IMR-90 (cell line): Measurements from ENCODE around the gene HES1. TPM values are rescaled to one million over a fixed set of nuclear protein-coding genes. Genes with fewer than 3 reads are reported as not detected.

Source experiments
- ATAC-seq: fragments of 200-7000 bp; cut with Tn5 transposase; 2 replicates; pipeline ENCODE4 v1.9.1; 2020; ENCODE audit warnings: low read depth, mild to moderate bottlenecking, moderate library complexity
- BruUV-seq: library from RNA; stranded (reverse); fragments of 400-500 nt; replicated peaks from 2 replicates; lab custom pipeline; 2021; lab: Mats Ljungman, UMichigan
- CTCF ChIA-PET: fragments of 300-600 bp; formaldehyde crosslinking; extraction: SDS; loops from one replicate; lab custom pipeline; 2021; ENCODE audit warnings: antibody characterized with exemption; lab: Yijun Ruan, JAX
- POLR2A ChIA-PET: fragments of 300-600 bp; sonication (Branson Sonifier 250); formaldehyde crosslinking; loops from one replicate; lab custom pipeline; 2022; ENCODE audit warnings: antibody characterized with exemption; ENCODE audit not compliant: unreplicated experiment; lab: Charles Lee
- DNase-seq: peaks from one replicate; pipeline ENCODE4 v3.0.0; 2013
- H2AFZ ChIP-seq: replicated peaks from 2 replicates; pipeline ENCODE3; 2013; ENCODE audit warnings: low read length, mild to moderate bottlenecking; ENCODE audit not compliant: poor library complexity
- H2AK5ac ChIP-seq: 2 replicates; pipeline ENCODE4 v1.6.1; 2013; ENCODE audit warnings: low read depth, low read length, inconsistent platforms
- H2AK9ac ChIP-seq: replicated peaks from 2 replicates; pipeline ENCODE3; 2013; ENCODE audit warnings: mild to moderate bottlenecking, low read depth, low read length, moderate library complexity; ENCODE audit not compliant: poor library complexity
- H2BK120ac ChIP-seq: 2 replicates; pipeline ENCODE4 v1.6.1; 2013; ENCODE audit warnings: low read depth, low read length, inconsistent platforms
- H2BK15ac ChIP-seq: 3 replicates; pipeline ENCODE4 v1.6.1; 2013; ENCODE audit warnings: low read depth, low read length, inconsistent platforms
- H2BK20ac ChIP-seq: 2 replicates; pipeline ENCODE4 v1.6.1; 2013; ENCODE audit warnings: low read depth, mild to moderate bottlenecking, inconsistent platforms, low read length, moderate library complexity
- H2BK5ac ChIP-seq: 2 replicates; pipeline ENCODE4 v1.6.1; 2013; ENCODE audit warnings: mild to moderate bottlenecking, low read depth, low read length, inconsistent platforms; ENCODE audit not compliant: poor library complexity, severe bottlenecking
- H3K14ac ChIP-seq: replicated peaks from 2 replicates; pipeline ENCODE4 v1.6.1; 2013; ENCODE audit warnings: low read depth, low read length, inconsistent platforms
- H3K18ac ChIP-seq: 2 replicates; pipeline ENCODE4 v1.6.1; 2013; ENCODE audit warnings: low read depth, low read length, control low read depth
- H3K23ac ChIP-seq: 2 replicates; pipeline ENCODE4 v1.6.1; 2013; ENCODE audit warnings: low read depth, low read length, inconsistent platforms
- H3K27ac ChIP-seq: 2 replicates; pipeline ENCODE4 v1.5.1; 2013; ENCODE audit warnings: mild to moderate bottlenecking, control low read depth, low read length; ENCODE audit not compliant: insufficient read depth
- H3K27me3 ChIP-seq: 2 replicates; pipeline ENCODE4 v1.6.1; 2013; ENCODE audit warnings: low read length; ENCODE audit not compliant: control insufficient read depth, insufficient read depth
- H3K36me3 ChIP-seq: 2 replicates; pipeline ENCODE4 v1.6.1; 2013; ENCODE audit warnings: low read length, mixed read lengths; ENCODE audit not compliant: control insufficient read depth, insufficient read depth
- H3K4ac ChIP-seq: 2 replicates; pipeline ENCODE4 v1.6.1; 2013; ENCODE audit warnings: low read depth, low read length, inconsistent platforms
- H3K4me1 ChIP-seq: 2 replicates; pipeline ENCODE4 v1.6.1; 2013; ENCODE audit warnings: low read length, mixed read lengths; ENCODE audit not compliant: control insufficient read depth, insufficient read depth
- H3K4me2 ChIP-seq: 2 replicates; pipeline ENCODE4 v1.6.1; 2013; ENCODE audit warnings: low read depth, mild to moderate bottlenecking, control low read depth, low read length, moderate library complexity
- H3K4me3 ChIP-seq: 2 replicates; pipeline ENCODE4 v1.5.1; 2013; ENCODE audit warnings: low read depth, mild to moderate bottlenecking, control low read depth, low read length, moderate library complexity; ENCODE audit not compliant: insufficient read depth
- H3K56ac ChIP-seq: 2 replicates; pipeline ENCODE4 v1.6.1; 2013; ENCODE audit warnings: low read length, inconsistent platforms; ENCODE audit not compliant: insufficient read depth; ENCODE audit errors: extremely low read depth
- H3K79me1 ChIP-seq, 2 experiments: 2 replicates each; pipeline ENCODE4 v1.6.1; 2013; ENCODE audit warnings: low read length in 2 of 2, inconsistent platforms in 1 of 2, low read depth in 1 of 2
- H3K9ac ChIP-seq: 2 replicates; pipeline ENCODE4 v1.6.1; 2013; ENCODE audit warnings: low read depth, low read length, control low read depth
- H3K9me1 ChIP-seq: 2 replicates; pipeline ENCODE4 v1.6.1; 2013; ENCODE audit warnings: low read length, inconsistent platforms; ENCODE audit not compliant: insufficient read depth
- H3K9me3 ChIP-seq: 2 replicates; pipeline ENCODE4 v1.6.1; 2013; ENCODE audit warnings: low read length; ENCODE audit not compliant: control insufficient read depth, insufficient read depth
- H4K20me1 ChIP-seq: 2 replicates; pipeline ENCODE4 v1.6.1; 2013; ENCODE audit warnings: low read length, inconsistent platforms; ENCODE audit not compliant: insufficient read depth
- H4K5ac ChIP-seq: 2 replicates; pipeline ENCODE4 v1.6.1; 2013; ENCODE audit warnings: mild to moderate bottlenecking, low read depth, low read length, control low read depth
- H4K8ac ChIP-seq, 2 experiments: 2 replicates each; pipeline ENCODE4 v1.6.1; 2013; ENCODE audit warnings: low read depth in 2 of 2, low read length in 2 of 2, control low read depth in 1 of 2, inconsistent platforms in 1 of 2
- H4K91ac ChIP-seq: 2 replicates; pipeline ENCODE4 v1.6.1; 2013; ENCODE audit warnings: low read depth, low read length, inconsistent platforms; ENCODE audit not compliant: insufficient read depth
- BHLHE40 ChIP-seq: fragments of 150-350 bp; IDR thresholded peaks from 2 replicates; pipeline ENCODE4 v1.6.1; 2016; ENCODE audit warnings: mild to moderate bottlenecking, low read depth, low read length
- WGBS, 2 experiments: methylation state at CpG; one replicate each; pipeline versions ENCODE4 v1.1.5 to v1.1.7; 2013; ENCODE audit warnings: missing lambda C conversion rate in 2 of 2; ENCODE audit not compliant: insufficient read length in 1 of 2; ENCODE audit errors: extremely low coverage in 2 of 2; 5-methylcytosine and 5-hydroxymethylcytosine counted together
- dilution Hi-C: fragments of 300-500 bp; cut with HindIII; formaldehyde crosslinking; loops from one replicate; pipeline ENCODE4 v1.14.3; 2018; ENCODE audit warnings: low sequenced_read_pairs; ENCODE audit not compliant: unreplicated experiment
- in situ Hi-C: fragments of 300-500 bp; cut with MboI; formaldehyde crosslinking; loops from 3 replicates; pipeline ENCODE4 v1.14.3; 2019; ENCODE audit warnings: low sequenced_read_pairs, inconsistent platforms, mixed read lengths
- intact Hi-C: fragments of 100-400 bp; cut with micrococcal nuclease; formaldehyde crosslinking; loops from 2 replicates; pipeline ENCODE4 v1.10.0; 2022
- polyA plus RNA-seq, 3 experiments: library from polyadenylated mRNA; depleted of rRNA; stranded (reverse); fragments of >200 nt; gene quantifications; 2 replicates each; pipeline ENCODE4 v1.2.3, GENCODE V29; 2012; ENCODE audit warnings: low replicate concordance in 1 of 3
- total RNA-seq: library from RNA; depleted of rRNA; stranded (reverse); fragments of >200 nt; gene quantifications from 2 replicates; pipeline ENCODE4 v1.2.3, GENCODE V29; 2012

The HES1 gene
- total and polyA plus RNA-seq, 2 of the 4 experiments (the other 2 are of a cell fraction), result 3.6 to 6.7 TPM

- WGBS, 2 experiments, result 67% methylated on average over 2 of the region's 6 CpGs; no CpG with 5 or more reads in 1 of the 2 experiments
- no peaks in the 10 kb centered on the region for H3K36me3 ChIP-seq
- H2AFZ ChIP-seq, result no peak overlapping the region
- H4K20me1 ChIP-seq, result no peaks in the 10 kb centered on the region
- H3K9ac ChIP-seq, result no peak overlapping the region
- H2BK5ac ChIP-seq, result no peak overlapping the region
- no peak overlapping the region for H2BK15ac ChIP-seq
- no peak overlapping the region for H3K4me2 ChIP-seq
- H2AK9ac ChIP-seq, result no peak overlapping the region
- in situ Hi-C loops (no loop called here), dilution Hi-C loops (no loop called here), intact Hi-C loops (no loop called here)
- no peak overlapping the region for H3K4me3 ChIP-seq
- no peak overlapping the region for H4K8ac ChIP-seq
- TF ChIP-seq BHLHE40, result no peak
- H3K79me1 ChIP-seq, result no peaks in the 10 kb centered on the region
- BruUV-seq, result no TSS peak
- no peaks in the 10 kb centered on the region for H3K9me3 ChIP-seq
- H2BK20ac ChIP-seq, result no peak overlapping the region
- no peak overlapping the region for H4K91ac ChIP-seq
- H3K56ac ChIP-seq, result no peak overlapping the region
- CTCF ChIA-PET, result no interaction called here
- no peak overlapping the region for H2AK5ac ChIP-seq
- no peaks in the 10 kb centered on the region for H3K4me1 ChIP-seq
- POLR2A ChIA-PET, result no interaction called here
- no peak overlapping the region for H3K18ac ChIP-seq
- no peak overlapping the region for H4K5ac ChIP-seq
- H3K27me3 ChIP-seq, result peaks cover 65% of the 10 kb centered on the region
- DNase-seq (no peak), ATAC-seq (no peak)
- H2BK120ac ChIP-seq, result no peak overlapping the region
- H3K4ac ChIP-seq, result no peak overlapping the region
- H3K14ac ChIP-seq, result no peak overlapping the region
- H3K9me1 ChIP-seq, result no peaks in the 10 kb centered on the region
- H3K27ac ChIP-seq, result no peak overlapping the region
- H3K23ac ChIP-seq, result no peak overlapping the region
Measured at GRCh38 chr3:194162817-194163584, 27.1 kb downstream of the HES1 start.
